SK-N-SH (cell line): ENCODE results near the gene PLEKHG7. TPM values are rescaled to one million over a fixed set of nuclear protein-coding genes. Genes with fewer than 3 reads are reported as not detected.

Experiments used
- CHD2 ChIP-seq: fragments of 150-350 bp; IDR thresholded peaks from 2 replicates; pipeline ENCODE4 v1.6.1; 2018; ENCODE audit warnings: low read length; ENCODE audit not compliant: partially characterized antibody
- CTCF ChIP-seq: fragments of 200-600 bp; sonication (generic); IDR thresholded peaks from 2 replicates; pipeline ENCODE4 v1.6.1; 2017; ENCODE audit warnings: antibody characterized with exemption, mild to moderate bottlenecking, moderate library complexity
- EZH2phosphoT487 ChIP-seq: fragments of 200-600 bp; sonication (generic); IDR thresholded peaks from 2 replicates; pipeline ENCODE4 v1.6.1; 2017; ENCODE audit warnings: low read depth, mixed run types, mild to moderate bottlenecking, antibody characterized with exemption, moderate library complexity, borderline replicate concordance
- FOSL2 ChIP-seq: IDR thresholded peaks from 2 replicates; pipeline ENCODE4 v1.4.0; 2012; ENCODE audit warnings: low read depth, mild to moderate bottlenecking, moderate library complexity, borderline replicate concordance
- FOXM1 ChIP-seq: IDR thresholded peaks from 2 replicates; pipeline ENCODE4 v1.4.0; 2012; ENCODE audit warnings: low read depth, mild to moderate bottlenecking
- GABPA ChIP-seq: IDR thresholded peaks from 2 replicates; pipeline ENCODE4 v1.4.0; 2012; ENCODE audit warnings: low read depth, mild to moderate bottlenecking
- GATA2 ChIP-seq: sonication (generic); formaldehyde crosslinking; IDR thresholded peaks from 2 replicates; pipeline ENCODE4 v1.5.0; 2020; ENCODE audit warnings: mild to moderate bottlenecking, missing genetic modification reagents
- IRF3 ChIP-seq: fragments of 150-350 bp; IDR thresholded peaks from 2 replicates; pipeline ENCODE4 v1.6.1; 2016; ENCODE audit warnings: mild to moderate bottlenecking, low read depth, low read length
- MEF2A ChIP-seq: IDR thresholded peaks from 2 replicates; pipeline ENCODE4 v1.4.0; 2012; ENCODE audit warnings: low read depth, borderline replicate concordance
- NFIC ChIP-seq: IDR thresholded peaks from 2 replicates; pipeline ENCODE4 v1.4.0; 2012; ENCODE audit warnings: borderline replicate concordance
- NRF1 ChIP-seq: IDR thresholded peaks from 2 replicates; pipeline ENCODE4 v1.6.1; 2012; ENCODE audit warnings: low read depth, mild to moderate bottlenecking, low read length
- POLR2AphosphoS5 ChIP-seq: IDR thresholded peaks from 2 replicates; pipeline ENCODE4 v1.6.1; 2012; ENCODE audit warnings: low read depth, low read length
- RCOR1 ChIP-seq: fragments of 150-350 bp; IDR thresholded peaks from 2 replicates; pipeline ENCODE4 v1.6.1; 2017; ENCODE audit warnings: antibody characterized with exemption, low read length
- RFX5 ChIP-seq: IDR thresholded peaks from 2 replicates; pipeline ENCODE4 v1.6.1; 2012; ENCODE audit warnings: mild to moderate bottlenecking, improper control_type of control experiment, low read length
- RXRA ChIP-seq: IDR thresholded peaks from 2 replicates; pipeline ENCODE4 v1.4.0; 2012; ENCODE audit warnings: low read depth, mild to moderate bottlenecking, borderline replicate concordance
- SIN3A ChIP-seq: IDR thresholded peaks from 2 replicates; pipeline ENCODE4 v1.6.1; 2012; ENCODE audit warnings: low read depth, mild to moderate bottlenecking, low read length, moderate library complexity, borderline replicate concordance
- SMC3 ChIP-seq: IDR thresholded peaks from 2 replicates; pipeline ENCODE4 v1.6.1; 2012; ENCODE audit warnings: low read depth, low read length, improper control_type of control experiment
- TCF12 ChIP-seq: IDR thresholded peaks from 2 replicates; pipeline ENCODE4 v1.4.0; 2012
- TEAD4 ChIP-seq: IDR thresholded peaks from 2 replicates; pipeline ENCODE4 v1.4.0; 2012; ENCODE audit warnings: mild to moderate bottlenecking, borderline replicate concordance; ENCODE audit not compliant: insufficient read depth
- USF1 ChIP-seq: IDR thresholded peaks from 2 replicates; pipeline ENCODE4 v1.4.0; 2012; ENCODE audit warnings: low read depth, borderline replicate concordance
- YY1 ChIP-seq: IDR thresholded peaks from 2 replicates; pipeline ENCODE4 v1.4.0; 2012; ENCODE audit warnings: low read depth, mild to moderate bottlenecking
- polyA plus RNA-seq, 3 experiments: library from polyadenylated mRNA; depleted of rRNA; stranded (reverse); fragments of >200 nt; gene quantifications; 2 replicates each; pipeline ENCODE4 v1.2.3, GENCODE V29; 2012
- TF ChIP-seq, protein P1 (sequence below): IDR thresholded peaks from 2 replicates; pipeline ENCODE4 v1.4.0; 2012; ENCODE audit warnings: low read depth, borderline replicate concordance
- TF ChIP-seq, protein P2 (sequence below): IDR thresholded peaks from 2 replicates; pipeline ENCODE4 v1.4.0; 2012; ENCODE audit warnings: low read depth
- TF ChIP-seq, protein P3 (sequence below): IDR thresholded peaks from 2 replicates; pipeline ENCODE4; 2012
- TF ChIP-seq, protein P4 (sequence below): fragments of 150-350 bp; IDR thresholded peaks from 2 replicates; pipeline ENCODE4 v1.6.1; 2017; ENCODE audit warnings: antibody characterized with exemption, low read length, low read depth, borderline replicate concordance

The PLEKHG7 gene
- polyA plus RNA-seq, 1 of the 3 experiments (the other 2 are of a cell fraction): not detected

GRCh38 chr12:92745856-92746550, 43.2 kb downstream of the PLEKHG7 start (continued):
- TF ChIP-seq, protein P1, sequence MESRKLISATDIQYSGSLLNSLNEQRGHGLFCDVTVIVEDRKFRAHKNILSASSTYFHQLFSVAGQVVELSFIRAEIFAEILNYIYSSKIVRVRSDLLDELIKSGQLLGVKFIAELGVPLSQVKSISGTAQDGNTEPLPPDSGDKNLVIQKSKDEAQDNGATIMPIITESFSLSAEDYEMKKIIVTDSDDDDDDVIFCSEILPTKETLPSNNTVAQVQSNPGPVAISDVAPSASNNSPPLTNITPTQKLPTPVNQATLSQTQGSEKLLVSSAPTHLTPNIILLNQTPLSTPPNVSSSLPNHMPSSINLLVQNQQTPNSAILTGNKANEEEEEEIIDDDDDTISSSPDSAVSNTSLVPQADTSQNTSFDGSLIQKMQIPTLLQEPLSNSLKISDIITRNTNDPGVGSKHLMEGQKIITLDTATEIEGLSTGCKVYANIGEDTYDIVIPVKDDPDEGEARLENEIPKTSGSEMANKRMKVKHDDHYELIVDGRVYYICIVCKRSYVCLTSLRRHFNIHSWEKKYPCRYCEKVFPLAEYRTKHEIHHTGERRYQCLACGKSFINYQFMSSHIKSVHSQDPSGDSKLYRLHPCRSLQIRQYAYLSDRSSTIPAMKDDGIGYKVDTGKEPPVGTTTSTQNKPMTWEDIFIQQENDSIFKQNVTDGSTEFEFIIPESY: no peak
- TF ChIP-seq CHD2: no peak
- no peak for TF ChIP-seq IRF3
- TF ChIP-seq FOXM1: no peak
- TF ChIP-seq, protein P2, sequence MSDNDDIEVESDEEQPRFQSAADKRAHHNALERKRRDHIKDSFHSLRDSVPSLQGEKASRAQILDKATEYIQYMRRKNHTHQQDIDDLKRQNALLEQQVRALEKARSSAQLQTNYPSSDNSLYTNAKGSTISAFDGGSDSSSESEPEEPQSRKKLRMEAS: 0 out of 2 replicates have a peak, but pooled peaks have one; percentile 33
- peak; percentile 93 for TF ChIP-seq NFIC
- TF ChIP-seq RXRA: peak; percentile 62; the same call in 1 of the 2 replicates
- TF ChIP-seq, protein P3, sequence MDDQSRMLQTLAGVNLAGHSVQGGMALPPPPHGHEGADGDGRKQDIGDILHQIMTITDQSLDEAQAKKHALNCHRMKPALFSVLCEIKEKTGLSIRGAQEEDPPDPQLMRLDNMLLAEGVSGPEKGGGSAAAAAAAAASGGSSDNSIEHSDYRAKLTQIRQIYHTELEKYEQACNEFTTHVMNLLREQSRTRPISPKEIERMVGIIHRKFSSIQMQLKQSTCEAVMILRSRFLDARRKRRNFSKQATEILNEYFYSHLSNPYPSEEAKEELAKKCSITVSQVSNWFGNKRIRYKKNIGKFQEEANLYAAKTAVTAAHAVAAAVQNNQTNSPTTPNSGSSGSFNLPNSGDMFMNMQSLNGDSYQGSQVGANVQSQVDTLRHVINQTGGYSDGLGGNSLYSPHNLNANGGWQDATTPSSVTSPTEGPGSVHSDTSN: peak; percentile 60
- TF ChIP-seq NRF1: no peak
- no peak for TF ChIP-seq SMC3
- no peak; the same call in 1 of the 2 replicates for TF ChIP-seq GABPA
- peak; percentile 88 for TF ChIP-seq TCF12
- no peak for TF ChIP-seq GATA2 (CRISPR knock-in tag)
- TF ChIP-seq, protein P4, sequence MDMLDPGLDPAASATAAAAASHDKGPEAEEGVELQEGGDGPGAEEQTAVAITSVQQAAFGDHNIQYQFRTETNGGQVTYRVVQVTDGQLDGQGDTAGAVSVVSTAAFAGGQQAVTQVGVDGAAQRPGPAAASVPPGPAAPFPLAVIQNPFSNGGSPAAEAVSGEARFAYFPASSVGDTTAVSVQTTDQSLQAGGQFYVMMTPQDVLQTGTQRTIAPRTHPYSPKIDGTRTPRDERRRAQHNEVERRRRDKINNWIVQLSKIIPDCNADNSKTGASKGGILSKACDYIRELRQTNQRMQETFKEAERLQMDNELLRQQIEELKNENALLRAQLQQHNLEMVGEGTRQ: no peak
- 0 out of 2 replicates have a peak, but pooled peaks have one; percentile 38 for TF ChIP-seq SIN3A
- no peak for TF ChIP-seq RCOR1
- no peak for TF ChIP-seq USF1
- no peak for TF ChIP-seq MEF2A
- 0 out of 2 replicates have a peak, but pooled peaks have one; percentile 22 for TF ChIP-seq TEAD4
- peak; percentile 67; the same call in 1 of the 2 replicates for TF ChIP-seq POLR2AphosphoS5
- no peak for TF ChIP-seq RFX5
- TF ChIP-seq EZH2phosphoT487: no peak
- no peak; the same call in 1 of the 2 replicates for TF ChIP-seq CTCF
- peak; percentile 98 for TF ChIP-seq FOSL2
- TF ChIP-seq YY1: peak; percentile 30; the same call in 1 of the 2 replicates
